ENCODE data around the gene SFXN3. TPM values are rescaled to one million over a fixed set of nuclear protein-coding genes. Genes with fewer than 3 reads are reported as not detected.

The SFXN3 gene
- total RNA-seq, 1 donor from 2014 or later: 46.5 TPM

GRCh38 chr10:101055411-101055810 lies 24.4 kb downstream of the SFXN3 start:
- no peak for DNase-seq (ENCODE audit: low spot score)

GRCh38 chr10:101056365-101057151 lies 25.5 kb downstream of the SFXN3 start:
- DNase-seq (ENCODE audit: low spot score): no peak

- DNase-seq (ENCODE audit: low spot score): no peak
Observed at GRCh38 chr10:101060036-101060950, 29.3 kb downstream of the SFXN3 start.

GRCh38 chr10:101060951-101061623 lies 30.1 kb downstream of the SFXN3 start:
- peak; percentile 96 for DNase-seq (ENCODE audit: low spot score)

GRCh38 chr10:101061624-101062231 lies 30.7 kb downstream of the SFXN3 start, which contains the start of gene KAZALD1:
Gene KAZALD1, plus strand, starts transcription at chr10:101061989. Its CDS starts 604 bp downstream, at chr10:101062593.
- DNase-seq (ENCODE audit: low spot score): no peak

GRCh38 chr10:101062232-101063049 lies 31.4 kb downstream of the SFXN3 start:
- DNase-seq (ENCODE audit: low spot score): no peak

GRCh38 chr10:101063050-101063525 lies 32.1 kb downstream of the SFXN3 start:
- DNase-seq (ENCODE audit: low spot score): no peak

- DNase-seq (ENCODE audit: low spot score): no peak
Observed at GRCh38 chr10:101063548-101064414, 32.7 kb downstream of the SFXN3 start.

GRCh38 chr10:101064415-101065030 lies 33.5 kb downstream of the SFXN3 start:
- no peak for DNase-seq (ENCODE audit: low spot score)

- DNase-seq (ENCODE audit: low spot score): no peak
Observed at GRCh38 chr10:101065481-101066145, 34.6 kb downstream of the SFXN3 start.

- DNase-seq (ENCODE audit: low spot score): no peak
Observed at GRCh38 chr10:101066146-101066895, 35.3 kb downstream of the SFXN3 start.

- no peak for DNase-seq (ENCODE audit: low spot score)
Observed at GRCh38 chr10:101066896-101067355, 35.9 kb downstream of the SFXN3 start.

- DNase-seq (ENCODE audit: low spot score): no peak
Observed at GRCh38 chr10:101067356-101068083, 36.5 kb downstream of the SFXN3 start.

- no peak for DNase-seq (ENCODE audit: low spot score)
Observed at GRCh38 chr10:101069441-101069840, 38.4 kb downstream of the SFXN3 start.

- no peak for DNase-seq (ENCODE audit: low spot score)
Observed at GRCh38 chr10:101070098-101070497, 39.1 kb downstream of the SFXN3 start.

- no peak for DNase-seq (ENCODE audit: low spot score)
Observed at GRCh38 chr10:101071267-101071884, 40.3 kb downstream of the SFXN3 start.

All from mesenteric fat pad (tissue), 1 donor.